ENCODE measurements around the gene ETFA.
"Not testable (repeated sequence)": the region's sequence is repeated elsewhere in the genome, so short reads cannot be mapped to it uniquely, and the experiment has no call there.

Gene ETFA

DNA sequence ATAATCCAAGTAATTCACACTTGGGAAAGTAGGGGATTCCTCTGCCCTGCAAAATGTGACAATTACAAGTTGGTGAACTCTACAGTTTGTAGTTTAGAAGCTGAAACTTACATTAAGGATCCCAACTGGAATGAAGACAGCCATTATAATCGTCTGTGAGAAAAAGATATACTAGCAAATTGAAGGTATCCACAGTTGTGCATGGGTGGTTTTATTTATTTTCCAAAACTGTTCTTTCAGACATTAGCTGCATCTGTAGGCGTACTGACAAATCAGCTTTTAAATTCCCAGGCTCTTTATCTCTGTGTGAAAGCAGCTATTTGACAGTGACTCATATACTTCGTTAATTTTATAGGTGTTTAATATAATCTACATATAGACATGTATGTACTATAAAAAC lies 12.8 kb upstream of the ETFA start:
- DNase-seq: no peak

DNA sequence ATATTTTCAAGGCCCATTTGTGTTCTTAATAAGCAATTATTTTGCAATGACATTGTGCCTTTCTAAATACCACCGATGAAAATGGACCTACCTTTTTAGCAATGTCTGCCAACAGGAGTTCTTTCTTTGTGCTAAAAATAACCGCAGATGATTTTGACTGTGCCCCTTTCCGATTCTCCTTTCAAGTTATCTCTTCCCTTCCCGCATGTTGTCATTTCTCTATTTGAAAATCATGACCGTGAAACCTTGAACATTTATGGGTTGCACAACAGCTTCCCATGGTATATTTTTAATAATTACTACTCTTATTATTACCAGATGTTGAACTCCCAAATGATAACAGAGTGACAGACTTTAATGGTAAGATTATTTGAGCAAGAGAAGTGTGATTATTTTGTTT lies 10.3 kb upstream of the ETFA start:
- no peak for DNase-seq

DNA sequence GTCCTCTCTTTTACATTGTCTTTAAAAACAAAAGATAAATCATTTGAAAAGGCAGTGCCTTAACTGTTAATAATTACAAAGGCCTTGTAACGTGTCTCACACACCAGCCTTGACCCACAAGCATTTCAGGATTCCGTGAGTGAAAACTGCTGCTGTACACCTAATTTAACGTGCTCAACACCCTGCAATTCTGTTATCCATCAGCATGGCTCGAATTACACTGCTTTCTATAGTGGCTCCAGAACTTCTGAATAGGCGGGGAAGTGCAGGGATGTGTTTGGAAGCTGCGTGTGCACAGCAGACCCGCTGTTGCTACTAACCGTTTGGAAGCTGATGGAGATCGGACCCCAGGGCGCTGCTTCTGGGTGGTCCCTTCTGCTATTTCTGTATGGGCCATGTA lies 9.9 kb upstream of the ETFA start:
- DNase-seq: no peak

DNA sequence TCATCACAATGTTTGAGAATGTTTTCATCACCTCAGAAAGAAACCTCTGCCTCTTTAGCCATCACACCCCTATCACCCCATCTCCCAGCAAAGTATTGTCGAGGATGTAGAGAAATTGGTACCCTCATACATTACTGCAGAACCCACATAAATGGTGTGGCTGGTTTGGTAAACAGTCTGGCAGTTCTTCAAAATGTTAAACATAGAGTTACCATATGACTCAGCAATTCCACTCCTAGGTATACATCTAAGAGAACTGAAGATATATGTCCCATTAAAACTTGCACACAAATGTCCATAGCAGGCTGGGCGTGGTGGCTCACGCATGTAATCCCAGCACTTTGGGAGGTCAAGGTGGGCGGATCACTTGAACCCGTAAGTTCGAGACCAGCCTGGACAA lies 8.7 kb upstream of the ETFA start:
- no peak for DNase-seq

GRCh38 chr15:76313731-76314130 lies 2.5 kb upstream of the ETFA start:
- no peak for DNase-seq

GRCh38 chr15:76313175-76313567 lies 1.9 kb upstream of the ETFA start:
- not testable (repeated sequence) for DNase-seq

DNA sequence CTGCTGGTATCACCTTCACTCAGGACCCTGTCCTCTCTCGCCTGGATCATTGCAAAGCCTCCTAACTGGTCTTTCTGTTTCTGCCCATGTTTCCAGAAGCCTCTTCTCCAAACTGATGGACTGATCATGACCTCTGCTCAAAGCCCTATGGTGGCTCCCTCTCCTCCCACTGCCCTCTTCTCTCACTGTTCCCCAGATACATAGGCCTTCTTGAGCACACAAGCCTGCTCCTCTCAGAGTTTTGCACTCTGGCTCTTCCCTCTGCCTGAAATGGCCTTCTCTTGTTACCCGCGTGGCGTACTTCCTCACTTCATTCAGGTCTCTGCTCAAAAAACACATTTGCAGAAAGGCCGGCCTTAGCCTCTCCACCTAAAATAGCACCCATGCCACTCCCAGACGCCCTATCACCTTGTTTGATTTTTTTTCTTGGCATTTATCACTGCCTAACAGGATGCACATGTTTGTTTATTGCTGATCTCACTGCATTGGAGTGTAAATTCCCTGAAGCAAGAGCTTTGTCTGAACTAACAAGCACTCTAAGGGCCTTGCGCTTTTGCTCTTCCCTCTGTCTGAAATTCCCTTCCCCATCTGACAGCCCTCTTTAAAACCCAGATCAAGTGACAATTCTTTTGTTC lies 1.4 kb upstream of the ETFA start:
- DNase-seq: no peak

DNA sequence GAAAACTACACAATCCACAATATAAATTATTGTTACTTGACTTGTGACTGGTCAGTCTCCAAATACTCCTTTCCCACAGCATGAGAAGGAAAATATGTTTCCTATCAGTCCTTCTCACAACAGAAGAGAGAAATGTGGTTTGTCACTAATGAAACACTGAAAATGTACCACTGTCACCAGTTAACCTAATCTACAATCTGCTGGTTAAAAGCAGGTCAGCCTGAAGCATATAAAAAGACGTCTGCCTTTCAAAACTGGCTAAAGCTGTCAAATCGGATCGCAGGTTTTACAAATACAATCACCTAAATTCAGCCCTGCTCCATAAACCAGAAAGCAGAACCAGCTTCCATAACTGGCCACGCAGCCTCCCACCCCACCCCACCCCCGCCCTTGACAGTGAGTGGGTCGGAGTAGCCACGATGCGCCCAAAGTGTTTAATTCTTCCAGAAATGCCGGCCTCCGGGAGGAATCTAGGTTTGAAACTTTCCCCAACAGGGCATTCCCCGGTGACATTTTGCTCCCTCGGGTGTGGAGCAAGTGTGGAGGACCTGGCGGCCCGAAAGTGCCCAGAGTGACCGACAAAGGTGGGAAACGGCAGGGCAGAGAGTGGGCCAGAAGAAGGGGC lies 682 bp downstream of the ETFA start:
- DNase-seq: no peak

DNA sequence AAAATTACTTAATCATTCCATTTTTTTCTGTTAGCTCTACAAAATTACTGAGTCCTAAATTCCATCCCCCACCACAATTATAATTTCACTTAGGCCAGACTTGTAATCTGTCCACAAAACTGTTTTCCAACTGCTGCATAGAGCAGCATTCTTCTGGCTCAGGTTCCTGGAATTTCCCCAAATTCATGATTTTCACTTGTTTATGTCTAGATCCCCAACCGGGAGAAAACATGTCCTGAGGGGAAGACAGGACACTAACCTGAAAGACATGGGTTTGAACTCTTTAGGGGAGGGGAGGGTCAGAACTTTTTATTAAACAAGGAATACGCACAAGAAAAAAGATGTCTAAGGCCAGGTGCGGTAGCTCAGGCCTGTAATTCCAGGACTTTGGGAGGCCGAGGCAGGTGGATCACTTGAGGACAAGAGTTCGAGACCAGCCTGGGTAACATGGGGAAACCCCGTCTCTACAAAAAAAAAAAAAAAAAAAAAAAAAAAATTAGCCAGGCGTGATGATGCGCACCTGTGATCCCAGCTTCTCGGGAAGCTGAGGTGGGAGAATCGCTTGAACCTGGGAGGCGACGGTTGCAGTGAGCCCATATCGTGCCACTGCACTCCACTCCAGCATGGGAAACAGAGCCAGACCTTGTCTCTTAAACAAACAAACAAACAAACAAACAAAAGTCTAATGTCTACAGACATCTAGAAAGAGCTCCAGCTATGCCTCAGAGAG lies 1.5 kb downstream of the ETFA start:
- DNase-seq: no peak

- no peak for DNase-seq
Measured at GRCh38 chr15:76303909-76304308, 7.4 kb downstream of the ETFA start.

GRCh38 chr15:76299786-76300185 lies 11.5 kb downstream of the ETFA start:
- no peak for DNase-seq

DNA sequence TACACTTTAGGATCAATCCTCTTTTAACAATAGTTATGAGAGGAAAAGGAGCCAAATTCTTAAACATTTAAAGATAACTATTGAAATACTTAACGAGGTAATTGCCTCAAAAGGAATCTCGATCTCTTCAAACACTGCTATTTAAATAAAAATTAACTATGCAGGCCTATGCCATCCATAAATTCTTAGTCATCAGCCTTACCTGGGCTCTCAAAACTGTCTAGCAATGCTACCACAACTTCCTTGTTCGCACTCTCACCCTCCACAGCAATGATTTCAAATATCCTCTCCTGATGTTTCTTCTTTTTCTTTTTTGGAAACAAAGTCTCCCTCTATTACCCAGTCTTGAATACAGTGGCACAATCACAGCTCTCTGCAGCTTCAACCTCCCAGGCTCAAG lies 12.3 kb downstream of the ETFA start:
- no peak for DNase-seq

GRCh38 chr15:76297951-76298350 lies 13.3 kb downstream of the ETFA start:
- not testable (repeated sequence) for DNase-seq

DNA sequence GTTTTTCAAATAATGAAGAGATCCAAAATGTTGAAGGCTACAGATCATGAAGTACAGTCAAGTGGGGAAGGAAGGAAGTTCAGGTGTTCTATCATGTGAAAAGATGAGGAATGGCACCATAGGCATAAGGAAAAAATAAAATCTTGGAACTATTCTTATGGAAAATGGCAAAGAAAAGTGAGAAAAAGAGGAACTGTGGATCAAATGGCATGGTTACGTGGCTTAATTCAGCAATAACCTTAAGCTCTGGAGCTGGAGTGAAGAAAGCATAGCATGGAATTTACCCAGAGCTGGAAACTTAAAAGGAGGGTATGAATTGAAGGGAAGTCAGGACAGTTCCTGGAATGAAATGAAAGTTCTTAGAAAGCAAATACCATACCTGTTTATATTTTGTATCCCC lies 14.4 kb downstream of the ETFA start:
- DNase-seq: no peak

DNA sequence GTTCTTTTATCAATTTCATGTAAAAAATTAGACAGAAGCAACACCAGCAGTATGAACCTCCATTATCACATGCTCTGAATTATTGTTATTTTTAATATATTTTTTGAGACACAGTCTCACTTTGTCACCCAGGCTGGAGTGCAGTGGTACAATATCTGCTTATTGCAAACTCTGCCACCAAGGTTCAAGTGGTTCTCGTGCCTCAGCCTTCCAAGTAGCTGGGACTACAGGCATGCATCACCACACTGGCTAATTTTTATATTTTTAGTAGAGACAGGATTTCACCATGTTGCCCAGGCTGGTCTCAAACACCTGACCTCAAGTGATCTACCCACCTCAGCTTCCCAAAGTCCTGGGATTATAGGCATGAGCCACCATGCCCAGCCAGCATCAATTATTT lies 16.8 kb downstream of the ETFA start:
- DNase-seq: not testable (repeated sequence)

DNA sequence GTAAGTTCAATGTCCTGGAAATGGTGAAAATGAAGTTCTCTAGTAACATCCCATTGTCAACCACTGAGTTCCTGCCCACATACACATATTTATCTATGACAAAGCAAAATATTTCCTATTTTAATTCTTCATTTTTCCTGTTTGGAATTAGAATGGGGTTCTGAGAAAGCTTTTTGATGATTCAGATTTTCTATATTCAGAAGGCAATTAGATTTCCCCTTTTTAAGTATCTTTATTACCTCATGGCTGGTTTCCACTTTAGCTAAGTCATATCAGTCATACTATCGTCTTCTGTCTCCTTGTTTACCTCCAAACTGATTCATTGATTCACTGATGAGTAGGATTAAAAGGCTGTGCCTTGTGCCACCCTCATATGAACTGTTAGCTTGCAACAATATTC lies 17.9 kb downstream of the ETFA start:
- no peak for DNase-seq

GRCh38 chr15:76289582-76289981 lies 21.7 kb downstream of the ETFA start:
- DNase-seq: no peak

GRCh38 chr15:76286271-76286879 lies 24.9 kb downstream of the ETFA start:
- no peak for DNase-seq

- DNase-seq: no peak
Measured at GRCh38 chr15:76285241-76285825, 25.9 kb downstream of the ETFA start.

- no peak for DNase-seq
Measured at GRCh38 chr15:76282465-76282864, 28.8 kb downstream of the ETFA start.

- no peak for DNase-seq
Measured at GRCh38 chr15:76278651-76279050, 32.6 kb downstream of the ETFA start.

- DNase-seq: no peak
Measured at GRCh38 chr15:76274821-76275220, 36.4 kb downstream of the ETFA start.

GRCh38 chr15:76274226-76274625 lies 37.0 kb downstream of the ETFA start:
- DNase-seq: no peak

GRCh38 chr15:76270876-76271275 lies 40.4 kb downstream of the ETFA start:
- DNase-seq: no peak

Data from hippocampal formation (tissue), 2 donors.